K562 (cell line): ENCODE measurements around the gene RETREG1. TPM values are rescaled to one million over a fixed set of nuclear protein-coding genes. Genes with fewer than 3 reads are reported as not detected.

ENCODE experiments used
- ATAC-seq: fragments of 200-7000 bp; cut with Tn5 transposase; 3 replicates; pipeline ENCODE4 v1.9.1; 2020; ENCODE audit warnings: moderate library complexity
- BruUV-seq: library from RNA; stranded (reverse); fragments of 400-500 nt; replicated peaks from 2 replicates; lab custom pipeline; 2021; lab: Mats Ljungman, UMichigan
- CTCF ChIA-PET: fragments of 300-600 bp; formaldehyde crosslinking; extraction: SDS; loops from one replicate; lab custom pipeline; 2021; ENCODE audit warnings: low intra/inter-chr PET ratio; lab: Yijun Ruan, JAX
- POLR2A ChIA-PET: fragments of 300-600, 350-650 bp; sonication (Branson Sonifier 250); formaldehyde crosslinking; extraction: SDS; loops from one replicate; lab custom pipeline; 2021; ENCODE audit warnings: antibody characterized with exemption, inconsistent platforms; lab: Yijun Ruan, JAX
- DNase-seq, 4 experiments: peaks; one replicate each; pipeline versions ENCODE4 v3.0.0 to v3.0.0-alpha.2; 2011 to 2018; ENCODE audit warnings: low spot score in 3 of 4, mixed read lengths in 3 of 4; ENCODE audit errors: extremely low read depth in 1 of 4
- FAIRE-seq: peaks from 2 replicates; lab custom pipeline; 2011; peaks lifted over from hg19 to GRCh38; lab: Jason Lieb, UNC
- H2AFZ ChIP-seq: 2 replicates; pipeline ENCODE4 v1.6.0; 2011; ENCODE audit warnings: low read depth, low read length, control low read depth, inconsistent platforms
- H3K27ac ChIP-seq: fragments of 200-600 bp; 3 replicates; pipeline ENCODE4 v1.8.0; 2011; ENCODE audit warnings: low read depth, mild to moderate bottlenecking, control low read depth, inconsistent platforms, low read length, moderate library complexity, mixed read lengths; ENCODE audit errors: extremely low read depth
- H3K27me3 ChIP-seq, 2 experiments: fragments of 300-600 bp in 1 of 2; 2 replicates in 1 of 2; 3 replicates in 1 of 2; pipeline versions ENCODE4 v1.6.0 to v1.8.0; 2011; ENCODE audit warnings: inconsistent platforms in 2 of 2, low read length in 2 of 2, mild to moderate bottlenecking in 1 of 2, mixed read lengths in 1 of 2, moderate library complexity in 1 of 2; ENCODE audit not compliant: control insufficient read depth in 2 of 2, insufficient read depth in 2 of 2
- H3K36me3 ChIP-seq: fragments of 300-600 bp; 3 replicates; pipeline ENCODE4 v1.8.0; 2011; ENCODE audit warnings: mild to moderate bottlenecking, low read length, inconsistent platforms; ENCODE audit not compliant: control insufficient read depth, insufficient read depth
- H3K4me1 ChIP-seq, 2 experiments: fragments of 200-600 bp in 1 of 2; replicated peaks in 1 of 2; 2 replicates in 1 of 2; 3 replicates in 1 of 2; pipeline versions ENCODE4 v1.5.1 to v1.8.0; 2011; ENCODE audit warnings: inconsistent platforms in 2 of 2, low read length in 2 of 2, mild to moderate bottlenecking in 1 of 2, mixed read lengths in 1 of 2, moderate library complexity in 1 of 2; ENCODE audit not compliant: control insufficient read depth in 2 of 2, insufficient read depth in 2 of 2
- H3K4me2 ChIP-seq: 2 replicates; pipeline ENCODE4 v1.6.1; 2011; ENCODE audit warnings: low read length, control low read depth, inconsistent platforms, mixed read lengths; ENCODE audit not compliant: insufficient read depth
- H3K4me3 ChIP-seq: fragments of 200-600 bp; sonication (generic), shearing (Covaris generic); 2 replicates; pipeline ENCODE4 v1.5.1; 2016; ENCODE audit warnings: control low read depth, inconsistent platforms
- H3K79me2 ChIP-seq: fragments of 200-600 bp; 3 replicates; pipeline ENCODE4 v1.8.0; 2011; ENCODE audit warnings: low read length, inconsistent platforms; ENCODE audit not compliant: control insufficient read depth, insufficient read depth
- H3K9ac ChIP-seq, 2 experiments: 2 replicates each; pipeline versions ENCODE4 v1.6.0 to v1.6.1; 2011; ENCODE audit warnings: low read depth in 2 of 2, low read length in 2 of 2, control low read depth in 1 of 2, inconsistent platforms in 1 of 2, mild to moderate bottlenecking in 1 of 2, mixed read lengths in 1 of 2; ENCODE audit not compliant: insufficient read depth in 1 of 2
- H3K9me1 ChIP-seq: one replicate; pipeline ENCODE4 v1.6.0; 2011; ENCODE audit warnings: inconsistent platforms, mild to moderate bottlenecking, low read length, moderate library complexity; ENCODE audit not compliant: control insufficient read depth, insufficient read depth
- H3K9me3 ChIP-seq: replicated peaks from 2 replicates; pipeline ENCODE4 v1.5.1; 2011; ENCODE audit warnings: low read depth, low read length, inconsistent platforms; ENCODE audit not compliant: control insufficient read depth, insufficient read depth
- H4K20me1 ChIP-seq: replicated peaks from 2 replicates; pipeline ENCODE4 v1.6.1; 2011; ENCODE audit warnings: low read length, inconsistent platforms, mixed read lengths; ENCODE audit not compliant: control insufficient read depth, insufficient read depth
- ATF1 ChIP-seq, 2 experiments: fragments of 450-650 bp in 1 of 2; IDR thresholded peaks; 2 replicates each; pipeline ENCODE4 v1.6.1; 2016; ENCODE audit warnings: missing compliant biosample characterization in 1 of 2, missing genetic modification characterization in 1 of 2
- CBX1 ChIP-seq: sonication (generic); IDR thresholded peaks from 2 replicates; pipeline ENCODE4 v1.6.1; 2016; ENCODE audit warnings: antibody characterized with exemption, low read depth, mild to moderate bottlenecking
- NCOA1 ChIP-seq: fragments of 450-650 bp; IDR thresholded peaks from 2 replicates; pipeline ENCODE4 v1.6.1; 2016; ENCODE audit warnings: low read depth
- SIN3B ChIP-seq: fragments of 450-650 bp; IDR thresholded peaks from 2 replicates; pipeline ENCODE4 v1.6.1; 2017; ENCODE audit warnings: low read depth, mild to moderate bottlenecking, moderate library complexity
- TRIM24 ChIP-seq, 2 experiments: fragments of 450-650 bp; IDR thresholded peaks; 2 replicates each; pipeline ENCODE4 v1.6.1; 2016
- TSHZ1 ChIP-seq: fragments of 250-450 bp; sonication (Bioruptor Pico); IDR thresholded peaks from 2 replicates; pipeline ENCODE4 v1.4.0; 2020; ENCODE audit warnings: mild to moderate bottlenecking, moderate library complexity
- ZBTB8A ChIP-seq: fragments of 450-650 bp; IDR thresholded peaks from 2 replicates; pipeline ENCODE4 v1.6.1; 2018; ENCODE audit warnings: mild to moderate bottlenecking, moderate library complexity; ENCODE audit not compliant: partially characterized antibody
- ZNF707 ChIP-seq: fragments of 250-450 bp; sonication (Bioruptor Pico); conservative IDR thresholded peaks from 2 replicates; pipeline ENCODE4 v1.8.0; 2022; ENCODE audit warnings: inconsistent platforms, mild to moderate bottlenecking, moderate library complexity
- in situ Hi-C: fragments of 300-500 bp; cut with MboI; formaldehyde crosslinking; loops from 4 replicates; pipeline ENCODE4 v1.15.0; 2018; ENCODE audit warnings: inconsistent platforms, mixed read lengths
- intact Hi-C: fragments of 100-400 bp; cut with micrococcal nuclease; formaldehyde crosslinking; loops from 2 replicates; pipeline ENCODE4 v1.14.2; 2022
- polyA plus RNA-seq, 8 experiments: library from polyadenylated mRNA; depleted of rRNA in 4 of 8; stranded (reverse) in 5 of 8; unstranded in 3 of 8; fragments of >200 nt; fragmentation: Nextera tagmentation in 2 of 8; fragmentation: Illumina TruSeq in 1 of 8; extraction: Ambion mirVana in 2 of 8; extraction: Trizol in 1 of 8; gene quantifications; 2 replicates each; pipeline versions ENCODE4 v1.2.1 to v1.2.3, GENCODE V29; 2011 to 2014; ENCODE audit warnings: inconsistent platforms in 1 of 8, missing spikeins in 1 of 8
- total RNA-seq, 7 experiments: library from RNA; depleted of rRNA in 6 of 7; stranded (reverse); fragments of >200 nt in 6 of 7; fragmentation: Illumina TruSeq in 2 of 7; extraction: Trizol in 2 of 7; gene quantifications; 2 replicates each; pipeline versions ENCODE4 v1.2.1 to v1.2.3, GENCODE V29; 2011 to 2021; ENCODE audit warnings: low replicate concordance in 1 of 7
- TF ChIP-seq, protein P1 (sequence below): conservative IDR thresholded peaks from 2 replicates; pipeline ENCODE4 v1.6.1; 2011; ENCODE audit warnings: low read depth, mild to moderate bottlenecking, low read length; ENCODE audit not compliant: control insufficient read depth
- TF ChIP-seq, protein P2 (sequence below), 2 experiments: fragments of 200-800 bp in 1 of 2; sonication (Bioruptor generic) in 1 of 2; sonication (generic) in 1 of 2; formaldehyde crosslinking in 1 of 2; IDR thresholded peaks in 1 of 2; conservative IDR thresholded peaks in 1 of 2; 2 replicates each; pipeline versions ENCODE4 v1.5.0 to v1.6.1; 2016 to 2020; ENCODE audit warnings: missing compliant biosample characterization in 1 of 2, missing genetic modification characterization in 1 of 2, missing genetic modification reagents in 1 of 2

RETREG1 gene
- total and polyA plus RNA-seq, 9 of the 15 experiments (the other 6 are each of a cell fraction or from before 2014, with no cell fraction given) = 0.01 to 0.20 (median 0.08) TPM; not detected in 5

DNA sequence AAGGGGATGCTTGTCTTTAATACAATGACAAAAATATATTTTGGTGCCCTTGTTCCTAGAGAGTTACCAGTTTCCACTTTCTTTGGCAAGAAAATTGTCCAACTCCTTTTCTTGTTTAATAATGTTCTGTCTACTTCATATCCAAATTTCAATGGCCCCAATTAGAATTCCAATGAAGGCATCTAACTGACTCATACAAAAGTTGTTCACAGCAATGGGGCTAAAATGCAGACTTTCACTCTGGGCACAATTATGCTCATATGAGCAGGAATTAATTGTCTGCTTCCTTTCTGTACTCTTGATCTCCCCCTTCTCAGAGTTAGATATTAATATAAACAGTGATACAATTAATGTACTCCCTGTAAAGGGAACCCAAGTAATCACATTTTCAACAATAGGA lies 109.1 kb downstream of the RETREG1 start:
- TF ChIP-seq TRIM24 (IDR thresholded peaks at IDR 0.05) (no peak), TSHZ1 (CRISPR knock-in tag) (no peak), SIN3B (no peak), ATF1 (CRISPR knock-in tag; IDR thresholded peaks at IDR 0.05) (no peak), ATF1 (tag; IDR thresholded peaks at IDR 0.05) (no peak), ZNF707 (no peak), CBX1 (no peak), NCOA1 (no peak), ZBTB8A (no peak)
- TF ChIP-seq, protein P1, sequence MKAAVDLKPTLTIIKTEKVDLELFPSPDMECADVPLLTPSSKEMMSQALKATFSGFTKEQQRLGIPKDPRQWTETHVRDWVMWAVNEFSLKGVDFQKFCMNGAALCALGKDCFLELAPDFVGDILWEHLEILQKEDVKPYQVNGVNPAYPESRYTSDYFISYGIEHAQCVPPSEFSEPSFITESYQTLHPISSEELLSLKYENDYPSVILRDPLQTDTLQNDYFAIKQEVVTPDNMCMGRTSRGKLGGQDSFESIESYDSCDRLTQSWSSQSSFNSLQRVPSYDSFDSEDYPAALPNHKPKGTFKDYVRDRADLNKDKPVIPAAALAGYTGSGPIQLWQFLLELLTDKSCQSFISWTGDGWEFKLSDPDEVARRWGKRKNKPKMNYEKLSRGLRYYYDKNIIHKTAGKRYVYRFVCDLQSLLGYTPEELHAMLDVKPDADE = no peak
- TF ChIP-seq, protein P2, sequence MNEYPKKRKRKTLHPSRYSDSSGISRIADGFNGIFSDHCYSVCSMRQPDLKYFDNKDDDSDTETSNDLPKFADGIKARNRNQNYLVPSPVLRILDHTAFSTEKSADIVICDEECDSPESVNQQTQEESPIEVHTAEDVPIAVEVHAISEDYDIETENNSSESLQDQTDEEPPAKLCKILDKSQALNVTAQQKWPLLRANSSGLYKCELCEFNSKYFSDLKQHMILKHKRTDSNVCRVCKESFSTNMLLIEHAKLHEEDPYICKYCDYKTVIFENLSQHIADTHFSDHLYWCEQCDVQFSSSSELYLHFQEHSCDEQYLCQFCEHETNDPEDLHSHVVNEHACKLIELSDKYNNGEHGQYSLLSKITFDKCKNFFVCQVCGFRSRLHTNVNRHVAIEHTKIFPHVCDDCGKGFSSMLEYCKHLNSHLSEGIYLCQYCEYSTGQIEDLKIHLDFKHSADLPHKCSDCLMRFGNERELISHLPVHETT (CRISPR knock-in tag; conservative IDR thresholded peaks at IDR 0.05 in 1 of 2, IDR thresholded peaks at IDR 0.05 in 1 of 2) = no peak
- Histone ChIP-seq H3K9me1 (no peaks in the 10 kb centered on the region), H3K9me3 (no peaks in the 10 kb centered on the region), H3K27me3 (peaks cover 17 to 28% of the 10 kb centered on the region in 2 experiments; a peak in 4 of 5 replicates), H3K27ac (no peak overlapping the region), H3K4me1 (no peaks in the 10 kb centered on the region), H4K20me1 (no peaks in the 10 kb centered on the region), H3K79me2 (no peaks in the 10 kb centered on the region), H3K4me3 (no peak overlapping the region), H3K36me3 (no peaks in the 10 kb centered on the region), H3K4me2 (no peak overlapping the region), H3K9ac (no peak overlapping the region), H2AFZ (no peak overlapping the region)
- CTCF ChIA-PET = no interaction called here
- BruUV-seq = no TSS peak
- FAIRE-seq (no peak), ATAC-seq (no peak), DNase-seq (no peak)
- POLR2A ChIA-PET = no interaction called here
- in situ Hi-C loops = no loop called here
- intact Hi-C loops = no loop called here
